Skeletal muscle satellite cell (primary cell): Measurements from ENCODE around the gene RFFL.

ENCODE experiments used
- H3K27me3 ChIP-seq: 2 replicates; pipeline ENCODE4 v1.7.0; 2013; ENCODE audit warnings: low read length; ENCODE audit not compliant: control insufficient read depth, insufficient read depth
- H3K36me3 ChIP-seq: 2 replicates; pipeline ENCODE4 v1.7.0; 2013; ENCODE audit warnings: mild to moderate bottlenecking, control low read depth, low read length; ENCODE audit not compliant: insufficient read depth
- H3K4me1 ChIP-seq: 2 replicates; pipeline ENCODE4 v1.7.0; 2013; ENCODE audit warnings: low read length; ENCODE audit not compliant: control insufficient read depth, insufficient read depth
- H3K4me2 ChIP-seq: 2 replicates; pipeline ENCODE4 v1.7.0; 2013; ENCODE audit warnings: mild to moderate bottlenecking, low read length
- H3K4me3 ChIP-seq: 2 replicates; pipeline ENCODE4 v1.7.0; 2013; ENCODE audit warnings: low read length
- H3K9ac ChIP-seq: 2 replicates; pipeline ENCODE4 v1.7.0; 2013; ENCODE audit warnings: mild to moderate bottlenecking, low read depth, low read length, moderate library complexity
- H3K9me3 ChIP-seq: replicated peaks from 2 replicates; pipeline ENCODE4 v1.7.0; 2013; ENCODE audit warnings: mild to moderate bottlenecking, control low read depth, low read length

Gene RFFL

GRCh38 chr17:35019386-35020179 is 43.9 kb downstream of the RFFL start:
- Histone ChIP-seq H3K27me3 (no peaks in the 10 kb centered on the region), H3K4me3 (no peak overlapping the region), H3K36me3 (peaks cover 57% of the 10 kb centered on the region), H3K4me2 (no peak overlapping the region), H3K9me3 (no peaks in the 10 kb centered on the region), H3K4me1 (peaks cover 30% of the 10 kb centered on the region), H3K9ac (no peak overlapping the region)

GRCh38 chr17:35018814-35019213 is 44.7 kb downstream of the RFFL start:
- Histone ChIP-seq H3K27me3 (no peaks in the 10 kb centered on the region), H3K36me3 (peaks cover 64% of the 10 kb centered on the region), H3K9me3 (no peaks in the 10 kb centered on the region), H3K4me2 (no peak overlapping the region), H3K4me1 (peaks cover 28% of the 10 kb centered on the region), H3K4me3 (no peak overlapping the region), H3K9ac (no peak overlapping the region)

- H3K4me3 ChIP-seq = no peak overlapping the region
- no peak overlapping the region for H3K9ac ChIP-seq
- peaks cover 75% of the 10 kb centered on the region for H3K36me3 ChIP-seq
- H3K9me3 ChIP-seq = no peaks in the 10 kb centered on the region
- H3K27me3 ChIP-seq = no peaks in the 10 kb centered on the region
- H3K4me1 ChIP-seq = peaks cover 10% of the 10 kb centered on the region
- H3K4me2 ChIP-seq = no peak overlapping the region
Observed at GRCh38 chr17:35017021-35017420, 46.5 kb downstream of the RFFL start.

- Histone ChIP-seq H3K4me2 (no peak overlapping the region), H3K9me3 (no peaks in the 10 kb centered on the region), H3K36me3 (peaks cover 72% of the 10 kb centered on the region), H3K9ac (no peak overlapping the region), H3K4me3 (no peak overlapping the region), H3K27me3 (no peaks in the 10 kb centered on the region), H3K4me1 (peaks cover 4% of the 10 kb centered on the region)
Observed at GRCh38 chr17:35016369-35016768, 47.1 kb downstream of the RFFL start.

- Histone ChIP-seq H3K36me3 (peaks cover 63% of the 10 kb centered on the region), H3K9ac (no peak overlapping the region)
Observed at GRCh38 chr17:35011671-35012216, 51.8 kb downstream of the RFFL start.

GRCh38 chr17:35010093-35010492 is 53.4 kb downstream of the RFFL start:
- Histone ChIP-seq H3K9ac (no peak overlapping the region), H3K9me3 (no peaks in the 10 kb centered on the region), H3K36me3 (peaks cover 53% of the 10 kb centered on the region), H3K27me3 (no peaks in the 10 kb centered on the region), H3K4me1 (no peaks in the 10 kb centered on the region), H3K4me2 (no peak overlapping the region), H3K4me3 (no peak overlapping the region)

More at GRCh38 chr17:35011671-35012216, 51.8 kb downstream of the RFFL start:
- Histone ChIP-seq H3K4me2 (no peak overlapping the region), H3K9me3 (no peaks in the 10 kb centered on the region), H3K27me3 (no peaks in the 10 kb centered on the region), H3K4me1 (no peaks in the 10 kb centered on the region), H3K4me3 (no peak overlapping the region)

GRCh38 chr17:35006961-35007360 is 56.5 kb downstream of the RFFL start:
- no peak overlapping the region for H3K4me2 ChIP-seq
- no peaks in the 10 kb centered on the region for H3K4me1 ChIP-seq
- H3K4me3 ChIP-seq = no peak overlapping the region
- no peaks in the 10 kb centered on the region for H3K27me3 ChIP-seq
- peaks cover 45% of the 10 kb centered on the region for H3K36me3 ChIP-seq
- no peak overlapping the region for H3K9ac ChIP-seq
- no peaks in the 10 kb centered on the region for H3K9me3 ChIP-seq

GRCh38 chr17:35006345-35006744 is 57.2 kb downstream of the RFFL start:
- H3K4me1 ChIP-seq = peaks cover 3% of the 10 kb centered on the region
- H3K9me3 ChIP-seq = no peaks in the 10 kb centered on the region
- peaks cover 46% of the 10 kb centered on the region for H3K36me3 ChIP-seq
- no peak overlapping the region for H3K9ac ChIP-seq
- no peaks in the 10 kb centered on the region for H3K27me3 ChIP-seq
- H3K4me3 ChIP-seq = no peak overlapping the region
- no peak overlapping the region for H3K4me2 ChIP-seq

- Histone ChIP-seq H3K36me3 (peaks cover 47% of the 10 kb centered on the region), H3K27me3 (no peaks in the 10 kb centered on the region), H3K9me3 (no peaks in the 10 kb centered on the region), H3K4me3 (no peak overlapping the region), H3K9ac (no peak overlapping the region), H3K4me1 (peaks cover 6% of the 10 kb centered on the region), H3K4me2 (no peak overlapping the region)
Observed at GRCh38 chr17:35003778-35004177, 59.7 kb downstream of the RFFL start.

- Histone ChIP-seq H3K36me3 (peaks cover 46% of the 10 kb centered on the region), H3K9me3 (no peaks in the 10 kb centered on the region), H3K4me3 (no peak overlapping the region), H3K4me2 (no peak overlapping the region), H3K27me3 (no peaks in the 10 kb centered on the region), H3K4me1 (peaks cover 6% of the 10 kb centered on the region), H3K9ac (no peak overlapping the region)
Observed at GRCh38 chr17:35002876-35003551, 60.5 kb downstream of the RFFL start.

GRCh38 chr17:35001549-35001948 is 62.0 kb downstream of the RFFL start:
- Histone ChIP-seq H3K27me3 (no peaks in the 10 kb centered on the region), H3K36me3 (peaks cover 41% of the 10 kb centered on the region)

More at GRCh38 chr17:35001549-35001948, 62.0 kb downstream of the RFFL start:
- Histone ChIP-seq H3K4me2 (no peak overlapping the region), H3K9ac (no peak overlapping the region), H3K4me1 (peaks cover 14% of the 10 kb centered on the region), H3K4me3 (no peak overlapping the region), H3K9me3 (no peaks in the 10 kb centered on the region)
